Activated naive CD8-positive, alpha-beta T cell (primary cell): ENCODE data around the gene CSRNP3.

Experiments
- H3K27ac Mint-ChIP-seq: one replicate; pipeline ENCODE4 v1.8.0; 2021; ENCODE audit warnings: mixed read lengths
- H3K27me3 Mint-ChIP-seq: one replicate; pipeline ENCODE4 v1.8.0; 2021; ENCODE audit warnings: mixed read lengths
- H3K36me3 Mint-ChIP-seq: one replicate; pipeline ENCODE4 v1.8.0; 2021; ENCODE audit warnings: mixed read lengths
- H3K4me1 Mint-ChIP-seq: one replicate; pipeline ENCODE4 v1.8.0; 2021; ENCODE audit warnings: low read depth, mixed read lengths
- H3K4me3 Mint-ChIP-seq: one replicate; pipeline ENCODE4 v1.8.0; 2021; ENCODE audit warnings: mild to moderate bottlenecking, mixed read lengths
- H3K9me3 Mint-ChIP-seq: one replicate; pipeline ENCODE4 v1.8.0; 2021; ENCODE audit warnings: low read depth, mixed read lengths

Gene CSRNP3

DNA sequence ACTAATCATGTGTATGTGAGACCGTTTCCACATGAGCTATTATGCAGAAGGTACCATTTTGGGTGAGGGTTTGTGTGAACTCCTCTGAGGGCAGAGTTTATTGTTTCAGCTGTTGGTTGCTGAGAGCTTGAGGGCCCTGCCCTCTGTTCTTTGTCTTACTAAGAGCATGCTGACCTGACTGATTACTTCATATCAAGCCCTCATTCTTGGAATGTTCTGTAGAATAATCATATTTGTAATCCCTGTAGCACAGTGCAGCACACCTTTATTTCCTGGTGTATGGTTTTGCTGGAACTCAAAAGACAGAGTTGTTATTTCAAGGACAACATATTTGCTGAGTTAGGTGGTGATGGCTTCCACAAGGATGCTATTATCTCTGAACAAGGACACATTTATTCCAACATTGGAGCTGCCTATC, 206.1 kb downstream of the CSRNP3 start:
- H3K9me3 Mint-ChIP-seq = peaks cover 3% of the 10 kb centered on the region
- no peaks in the 10 kb centered on the region for H3K36me3 Mint-ChIP-seq
- peaks cover 1% of the 10 kb centered on the region for H3K27me3 Mint-ChIP-seq
- H3K4me3 Mint-ChIP-seq = no peak overlapping the region
- no peaks in the 10 kb centered on the region for H3K4me1 Mint-ChIP-seq
- H3K27ac Mint-ChIP-seq = no peak overlapping the region

GRCh38 chr2:165678882-165679281, 209.4 kb downstream of the CSRNP3 start:
- H3K4me1 Mint-ChIP-seq = no peaks in the 10 kb centered on the region
- peaks cover 4% of the 10 kb centered on the region for H3K27me3 Mint-ChIP-seq
- H3K4me3 Mint-ChIP-seq = no peak overlapping the region
- no peak overlapping the region for H3K27ac Mint-ChIP-seq
- no peaks in the 10 kb centered on the region for H3K9me3 Mint-ChIP-seq
- no peaks in the 10 kb centered on the region for H3K36me3 Mint-ChIP-seq

DNA sequence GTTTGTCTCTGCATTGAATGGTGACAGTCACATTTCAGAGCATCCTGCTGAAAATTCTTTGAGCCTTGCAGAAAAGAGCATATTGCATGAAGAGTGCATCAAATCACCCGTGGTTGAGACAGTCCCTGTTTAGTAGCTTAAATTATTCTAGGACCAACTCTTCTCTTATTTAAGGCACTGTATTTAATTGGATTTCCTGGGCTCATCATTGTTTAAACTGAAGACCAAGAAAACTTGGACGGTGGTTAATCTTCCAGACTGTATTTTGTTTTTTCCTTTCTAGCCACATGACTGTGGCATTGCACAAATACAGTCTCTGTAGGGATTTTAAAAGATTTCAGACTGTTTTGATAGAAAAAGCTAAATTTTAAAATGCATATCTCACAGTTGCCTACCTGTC, 210.1 kb downstream of the CSRNP3 start:
- Mint-ChIP-seq H3K27me3 (peaks cover 2% of the 10 kb centered on the region), H3K9me3 (no peaks in the 10 kb centered on the region)

DNA sequence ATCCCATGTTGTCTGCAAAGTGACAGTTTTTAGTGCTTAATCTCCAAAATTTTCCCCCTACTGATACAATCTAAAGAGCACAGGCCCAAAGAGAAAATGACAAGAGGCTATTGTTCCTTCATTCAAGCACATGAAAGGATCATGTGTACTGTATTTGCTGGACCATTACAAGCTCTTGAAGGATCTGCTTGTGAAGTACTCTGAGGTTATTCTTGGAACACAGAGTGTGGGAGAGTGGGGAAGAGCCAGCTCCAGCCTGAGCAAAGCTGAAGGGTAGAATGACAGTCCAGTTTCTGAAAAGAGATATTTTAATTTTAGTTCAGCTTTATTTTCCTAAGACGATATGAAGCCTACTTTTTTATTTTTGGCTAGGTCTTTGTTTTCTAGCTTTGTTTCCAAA, 212.3 kb downstream of the CSRNP3 start:
- Mint-ChIP-seq H3K4me1 (no peaks in the 10 kb centered on the region), H3K9me3 (no peaks in the 10 kb centered on the region), H3K27me3 (peaks cover 4% of the 10 kb centered on the region), H3K36me3 (no peaks in the 10 kb centered on the region), H3K27ac (no peak overlapping the region), H3K4me3 (no peak overlapping the region)

More for the DNA sequence above, 210.1 kb downstream of the CSRNP3 start:
- no peaks in the 10 kb centered on the region for H3K4me1 Mint-ChIP-seq
- no peak overlapping the region for H3K4me3 Mint-ChIP-seq
- H3K36me3 Mint-ChIP-seq = no peaks in the 10 kb centered on the region
- no peak overlapping the region for H3K27ac Mint-ChIP-seq

GRCh38 chr2:165682546-165682945, 213.0 kb downstream of the CSRNP3 start:
- Mint-ChIP-seq H3K27me3 (peaks cover 6% of the 10 kb centered on the region), H3K4me1 (no peaks in the 10 kb centered on the region), H3K4me3 (no peak overlapping the region), H3K9me3 (no peaks in the 10 kb centered on the region), H3K27ac (no peak overlapping the region), H3K36me3 (no peaks in the 10 kb centered on the region)

DNA sequence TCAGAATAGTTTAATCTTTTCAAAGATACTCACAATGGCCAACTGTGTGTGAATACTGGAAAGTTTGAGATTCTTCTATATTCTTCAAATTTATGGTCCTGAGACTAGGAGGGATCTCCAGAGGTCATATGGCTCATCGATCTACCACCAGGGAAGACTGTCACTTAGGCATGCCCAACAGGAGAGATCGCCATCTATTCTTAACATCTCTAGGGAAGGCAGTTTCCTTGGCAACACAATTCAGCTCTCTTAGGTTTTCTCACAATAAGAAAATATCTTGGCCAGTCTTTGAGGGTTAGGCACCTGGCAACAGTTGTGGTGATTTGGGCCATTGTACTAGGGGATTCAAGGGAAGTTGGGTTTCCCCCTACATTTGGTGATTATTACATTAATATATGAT, 217.3 kb downstream of the CSRNP3 start:
- Mint-ChIP-seq H3K4me1 (no peaks in the 10 kb centered on the region), H3K36me3 (no peaks in the 10 kb centered on the region), H3K4me3 (no peak overlapping the region), H3K27me3 (peaks cover 6% of the 10 kb centered on the region), H3K27ac (no peak overlapping the region), H3K9me3 (no peaks in the 10 kb centered on the region)

DNA sequence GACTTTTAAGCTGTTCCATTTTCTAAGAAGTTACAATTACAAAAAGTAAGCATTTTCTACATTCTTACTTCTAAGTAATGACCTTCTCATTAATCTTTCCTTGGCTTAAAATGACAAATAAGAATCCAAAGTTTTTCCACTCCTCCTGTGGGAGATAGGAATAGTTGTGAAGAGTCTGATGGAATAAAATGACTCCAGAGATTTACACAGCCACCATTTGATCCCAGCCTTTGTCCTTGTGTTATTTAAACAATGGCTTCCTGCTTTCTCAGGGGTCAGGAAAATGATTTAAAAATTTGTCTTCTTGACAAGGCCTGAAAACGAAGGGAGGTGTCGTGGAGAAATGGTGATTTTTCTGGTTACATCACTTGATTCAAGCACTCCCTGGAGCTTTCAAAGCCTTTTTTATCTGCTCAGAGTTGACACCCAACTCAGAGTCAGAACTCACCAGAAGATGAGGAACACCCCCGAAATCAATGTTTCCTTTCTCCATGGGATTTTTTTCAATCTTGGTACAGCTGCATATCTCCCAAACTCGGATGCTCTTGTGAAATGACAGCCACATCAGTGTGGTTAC, 218.0 kb downstream of the CSRNP3 start:
- H3K9me3 Mint-ChIP-seq = no peaks in the 10 kb centered on the region
- no peak overlapping the region for H3K4me3 Mint-ChIP-seq
- H3K4me1 Mint-ChIP-seq = no peaks in the 10 kb centered on the region
- no peak overlapping the region for H3K27ac Mint-ChIP-seq
- H3K27me3 Mint-ChIP-seq = peaks cover 4% of the 10 kb centered on the region
- no peaks in the 10 kb centered on the region for H3K36me3 Mint-ChIP-seq

DNA sequence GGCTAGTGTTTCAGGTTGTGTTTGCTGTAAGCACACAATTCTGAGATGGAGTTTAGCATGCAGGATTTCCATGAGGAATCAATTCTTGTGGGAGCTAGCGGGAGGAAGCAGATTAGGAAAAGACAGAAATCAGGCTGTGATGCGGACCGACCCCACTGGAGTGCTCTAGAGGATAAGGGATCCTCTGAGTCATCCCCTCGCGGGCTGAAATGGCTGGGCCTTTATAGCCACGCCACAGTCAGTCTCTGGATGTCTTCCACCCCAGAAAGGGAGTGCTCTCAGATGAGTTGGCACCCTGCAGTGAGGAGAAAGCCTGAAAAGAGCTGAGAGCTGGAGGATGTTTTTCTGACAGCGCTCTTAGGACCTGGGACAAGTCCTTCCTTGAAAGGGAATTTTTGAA, 222.1 kb downstream of the CSRNP3 start:
- H3K27me3 Mint-ChIP-seq = peaks cover 6% of the 10 kb centered on the region
- H3K27ac Mint-ChIP-seq = no peak overlapping the region
- no peak overlapping the region for H3K4me3 Mint-ChIP-seq
- H3K4me1 Mint-ChIP-seq = no peaks in the 10 kb centered on the region
- no peaks in the 10 kb centered on the region for H3K9me3 Mint-ChIP-seq
- no peaks in the 10 kb centered on the region for H3K36me3 Mint-ChIP-seq

DNA sequence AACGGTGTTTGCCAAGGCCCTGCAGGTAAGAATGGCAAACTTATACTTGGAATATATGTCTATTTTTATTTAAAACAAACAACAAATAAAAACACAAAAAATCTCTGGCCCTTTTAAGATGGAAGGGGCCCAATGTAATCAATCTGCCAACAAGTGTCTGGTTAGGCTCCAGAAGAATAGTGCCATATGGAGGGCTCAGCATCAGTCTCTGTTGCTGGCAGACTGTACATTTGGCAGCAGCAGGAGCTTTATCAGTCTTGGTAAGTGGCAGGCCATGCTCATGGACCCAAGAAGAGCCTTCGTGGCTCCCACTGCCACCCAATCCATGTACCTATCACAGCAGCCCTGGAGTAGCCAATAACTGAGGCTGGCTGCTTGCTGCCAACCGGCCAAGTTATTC, 223.4 kb downstream of the CSRNP3 start:
- H3K27me3 Mint-ChIP-seq = peaks cover 8% of the 10 kb centered on the region
- no peaks in the 10 kb centered on the region for H3K36me3 Mint-ChIP-seq
- no peaks in the 10 kb centered on the region for H3K9me3 Mint-ChIP-seq
- no peak overlapping the region for H3K4me3 Mint-ChIP-seq
- no peak overlapping the region for H3K27ac Mint-ChIP-seq
- H3K4me1 Mint-ChIP-seq = no peaks in the 10 kb centered on the region

- no peaks in the 10 kb centered on the region for H3K4me1 Mint-ChIP-seq
- H3K9me3 Mint-ChIP-seq = no peaks in the 10 kb centered on the region
- peaks cover 10% of the 10 kb centered on the region for H3K27me3 Mint-ChIP-seq
- H3K36me3 Mint-ChIP-seq = no peaks in the 10 kb centered on the region
- no peak overlapping the region for H3K27ac Mint-ChIP-seq
- H3K4me3 Mint-ChIP-seq = no peak overlapping the region
These were observed 224.3 kb downstream of the CSRNP3 start for GRCh38 chr2:165693838-165694237.

- peaks cover 10% of the 10 kb centered on the region for H3K27me3 Mint-ChIP-seq
- no peaks in the 10 kb centered on the region for H3K9me3 Mint-ChIP-seq
- H3K4me3 Mint-ChIP-seq = no peak overlapping the region
- H3K4me1 Mint-ChIP-seq = no peaks in the 10 kb centered on the region
- no peak overlapping the region for H3K27ac Mint-ChIP-seq
- H3K36me3 Mint-ChIP-seq = no peaks in the 10 kb centered on the region
These were observed 228.4 kb downstream of the CSRNP3 start for GRCh38 chr2:165697748-165698443.

- H3K4me1 Mint-ChIP-seq = no peaks in the 10 kb centered on the region
- no peaks in the 10 kb centered on the region for H3K9me3 Mint-ChIP-seq
- H3K4me3 Mint-ChIP-seq = no peak overlapping the region
- no peak overlapping the region for H3K27ac Mint-ChIP-seq
- no peaks in the 10 kb centered on the region for H3K36me3 Mint-ChIP-seq
- H3K27me3 Mint-ChIP-seq = peaks cover 10% of the 10 kb centered on the region
These were observed 229.0 kb downstream of the CSRNP3 start for GRCh38 chr2:165698444-165698884.

GRCh38 chr2:165699946-165700345, 230.4 kb downstream of the CSRNP3 start:
- Mint-ChIP-seq H3K4me1 (no peaks in the 10 kb centered on the region), H3K27me3 (peaks cover 8% of the 10 kb centered on the region), H3K9me3 (no peaks in the 10 kb centered on the region), H3K4me3 (no peak overlapping the region), H3K27ac (no peak overlapping the region), H3K36me3 (no peaks in the 10 kb centered on the region)

- Mint-ChIP-seq H3K4me3 (no peak overlapping the region), H3K27me3 (peaks cover 8% of the 10 kb centered on the region), H3K4me1 (no peaks in the 10 kb centered on the region), H3K27ac (no peak overlapping the region), H3K9me3 (no peaks in the 10 kb centered on the region), H3K36me3 (no peaks in the 10 kb centered on the region)
These were observed 231.0 kb downstream of the CSRNP3 start for GRCh38 chr2:165700531-165700930.

DNA sequence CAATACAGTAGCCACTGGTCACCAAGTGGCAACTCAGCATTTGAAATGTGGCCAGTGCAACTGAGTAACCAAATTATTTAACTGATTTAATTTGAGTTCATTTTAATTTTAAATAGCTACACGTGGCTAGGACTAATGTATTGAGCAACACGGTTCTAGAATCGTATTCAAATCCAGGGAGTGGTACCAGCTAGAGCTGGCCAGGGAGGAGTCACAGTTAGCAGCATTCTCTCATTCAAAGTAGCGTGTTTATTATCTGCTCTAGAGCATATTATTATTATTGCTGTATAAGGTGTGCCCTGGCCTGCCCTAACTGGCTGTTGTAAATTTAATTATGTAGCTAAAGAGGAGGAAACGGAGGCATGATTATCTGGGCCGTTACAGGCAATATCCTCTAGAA, 231.6 kb downstream of the CSRNP3 start:
- no peaks in the 10 kb centered on the region for H3K4me1 Mint-ChIP-seq
- no peak overlapping the region for H3K4me3 Mint-ChIP-seq
- no peaks in the 10 kb centered on the region for H3K9me3 Mint-ChIP-seq
- no peaks in the 10 kb centered on the region for H3K36me3 Mint-ChIP-seq
- peaks cover 6% of the 10 kb centered on the region for H3K27me3 Mint-ChIP-seq
- no peak overlapping the region for H3K27ac Mint-ChIP-seq

DNA sequence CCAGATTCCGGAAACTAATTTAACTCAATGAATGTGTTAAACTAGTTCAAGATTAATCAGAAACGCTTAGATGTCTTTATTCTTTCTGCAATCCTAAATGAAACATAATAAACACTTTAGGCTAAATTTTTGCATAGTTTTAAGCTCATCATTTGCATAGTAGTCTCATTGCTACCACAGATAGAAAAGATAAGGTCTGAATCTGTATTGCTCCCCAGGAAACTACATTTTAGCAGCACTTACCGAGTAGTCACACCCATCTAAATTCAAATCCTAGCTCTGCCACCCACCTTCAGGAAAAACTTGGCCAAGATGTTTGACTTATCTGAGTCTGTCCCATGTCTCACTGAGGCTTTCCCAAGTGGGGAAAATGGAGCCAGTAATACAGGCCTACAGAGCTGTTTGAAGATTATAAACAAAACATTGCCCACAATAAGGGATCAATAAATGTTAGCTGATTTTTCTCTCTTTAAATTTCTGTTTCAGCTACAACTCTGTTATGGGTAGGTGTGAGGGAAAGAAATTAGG, 237.5 kb downstream of the CSRNP3 start:
- no peaks in the 10 kb centered on the region for H3K4me1 Mint-ChIP-seq
- H3K27ac Mint-ChIP-seq = no peak overlapping the region
- no peaks in the 10 kb centered on the region for H3K9me3 Mint-ChIP-seq
- H3K27me3 Mint-ChIP-seq = no peaks in the 10 kb centered on the region
- no peaks in the 10 kb centered on the region for H3K36me3 Mint-ChIP-seq
- no peak overlapping the region for H3K4me3 Mint-ChIP-seq
